ENCODE measurements around the gene SCGB1C1. TPM values are rescaled to one million over a fixed set of nuclear protein-coding genes. Genes with fewer than 3 reads are reported as not detected.
A peak's percentile ranks its signal among the peaks of the same experiment; 100 is the strongest.

SCGB1C1 gene
- total and polyA plus RNA-seq, 10 of the 15 experiments (the other 5 are each of a cell fraction or from before 2014, with no cell fraction given), result not detected

DNA sequence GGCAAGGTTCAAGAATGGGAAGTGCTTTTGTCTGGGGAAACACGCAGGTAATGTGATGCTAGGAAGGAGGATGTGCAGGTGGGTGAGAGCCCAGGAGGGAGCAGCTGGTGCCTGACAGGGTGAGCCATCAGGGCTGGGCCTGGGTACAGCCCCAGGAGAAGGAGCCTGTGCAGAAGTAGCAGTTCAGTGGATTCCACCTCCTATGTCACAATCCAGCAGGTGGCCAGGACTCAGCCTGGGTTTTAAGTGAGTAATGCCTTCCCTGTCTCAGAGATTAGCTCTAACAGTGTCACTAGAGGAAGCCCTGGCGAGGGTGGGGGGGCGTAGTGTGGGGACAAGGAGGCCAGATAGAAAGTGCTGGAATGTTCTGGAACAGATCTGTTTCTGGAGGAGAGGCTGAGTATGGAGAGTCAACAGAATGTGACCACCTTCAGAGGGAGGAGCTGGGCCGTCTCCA lies 22.7 kb downstream of the SCGB1C1 start:
- TF ChIP-seq WRNIP1 (IDR thresholded peaks at IDR 0.05; ENCODE audit: borderline replicate concordance, low read depth, low read length) (no peak), RAD21 (IDR thresholded peaks at IDR 0.05; ENCODE audit: insufficient read depth, low read depth, low read length) (no peak), POLR2A (IDR thresholded peaks at IDR 0.05; ENCODE audit: low read depth, low read length) (0 out of 2 replicates have a peak, but pooled peaks have one; percentile 46), GABPA (IDR thresholded peaks at IDR 0.05; ENCODE audit: low read depth) (no peak), CHD4 (IDR thresholded peaks at IDR 0.05) (no peak)
- ChIA-PET CTCF (no interaction called here), SMC1A (ENCODE audit: uncharacterized antibody, unreplicated experiment) (interaction anchor here (0.5 to 1.1 kb wide), 2 partner anchors 9 to 250 kb away, joined by 3 read pairs; partner anchors contain the start of genes BET1L and RIC8A), POLR2A (no interaction called here), RAD21 (ENCODE audit: unreplicated experiment) (no interaction called here)
- no peak for FAIRE-seq
- 58% methylated on average over 4 of the region's 4 CpGs for WGBS (ENCODE audit: insufficient coverage, insufficient replicate concordance, low lambda C conversion rate, missing lambda C conversion rate)
- Histone ChIP-seq H3K9me3 (replicated peaks; ENCODE audit: control insufficient read depth, insufficient read depth, low read length) (no peaks in the 10 kb centered on the region), H4K20me1 (ENCODE audit: control insufficient read depth, insufficient read depth) (no peaks in the 10 kb centered on the region), H3K27me3 (replicated peaks in 1 of 2; ENCODE audit: control insufficient read depth in 2 of 2, insufficient read depth in 2 of 2, low read length in 1 of 2) (no peaks in the 10 kb centered on the region), H3K9ac (ENCODE audit: control insufficient read depth, insufficient read depth, low read length) (no peak overlapping the region), H2AFZ (ENCODE audit: control insufficient read depth, low read depth, low read length) (no peak overlapping the region), H3K4me2 (ENCODE audit: control insufficient read depth, insufficient read depth) (no peak overlapping the region), H3K4me3 (no peak overlapping the region), H3K4me1 (ENCODE audit: control insufficient read depth, insufficient read depth, low read length) (peaks cover 3% of the 10 kb centered on the region), H3K36me3 (ENCODE audit: control insufficient read depth in 2 of 2, insufficient read depth in 2 of 2, low read length in 1 of 2) (peaks cover 23 to 29% of the 10 kb centered on the region in 2 experiments), H3K79me2 (ENCODE audit: control insufficient read depth, insufficient read depth, low read length) (peaks cover 4% of the 10 kb centered on the region), H3K27ac (ENCODE audit: control insufficient read depth, insufficient read depth) (no peak overlapping the region)
- no TSS peak for BruUV-seq (replicated peaks)
- no peak for DNase-seq (ENCODE audit: low read depth, low spot score)
- in situ Hi-C loops (cut with MboI), result no loop called here
- intact Hi-C loops (cut with micrococcal nuclease; ENCODE audit: unreplicated experiment), result no loop called here
- no peak for ATAC-seq

DNA sequence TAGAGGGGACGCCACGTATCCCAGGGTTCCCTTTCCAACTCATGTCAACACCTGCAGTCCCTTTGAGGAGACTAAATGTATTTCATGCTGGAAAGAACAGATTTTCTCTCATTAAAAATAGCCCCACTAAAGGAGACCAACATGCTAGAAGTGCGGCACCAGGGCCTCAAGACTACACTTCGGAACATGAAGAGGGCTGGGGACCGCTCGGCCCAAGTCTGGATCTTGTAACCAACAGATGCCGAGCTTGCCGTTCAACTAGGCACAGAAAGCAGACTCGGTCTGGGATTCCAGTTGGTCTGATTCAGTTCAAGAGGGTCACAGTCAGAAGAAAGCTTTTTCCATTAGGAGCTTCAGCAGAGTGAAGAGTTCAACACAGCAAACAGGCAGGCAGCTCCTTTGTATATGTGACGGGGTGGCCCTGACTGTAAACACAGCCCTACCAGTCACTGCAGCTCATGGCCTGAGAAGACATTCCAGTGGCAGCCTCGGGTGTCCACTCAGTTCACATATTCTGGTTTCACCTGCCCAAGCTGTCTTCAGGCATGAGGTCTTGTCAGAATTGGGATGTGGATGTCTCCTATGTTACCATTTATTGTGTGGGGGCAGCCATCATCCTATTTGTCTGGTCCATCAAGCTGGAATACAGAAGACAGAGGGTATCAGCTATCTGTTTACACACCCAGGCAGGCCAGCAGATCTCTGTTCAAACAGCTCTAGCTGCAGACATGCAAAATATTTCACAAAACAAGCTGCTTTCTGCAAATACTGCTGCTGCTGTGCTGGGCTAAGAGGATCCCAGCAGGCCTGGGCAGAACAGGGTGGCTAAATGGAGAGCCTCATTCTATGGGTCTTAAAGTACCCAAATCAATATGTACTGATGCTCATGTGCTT lies 23.4 kb downstream of the SCGB1C1 start:
- peaks cover 20 to 29% of the 10 kb centered on the region in 2 experiments for H3K36me3 ChIP-seq (ENCODE audit: control insufficient read depth in 2 of 2, insufficient read depth in 2 of 2, low read length in 1 of 2)
- H3K9ac ChIP-seq (ENCODE audit: control insufficient read depth, insufficient read depth, low read length), result no peak overlapping the region
- no peaks in the 10 kb centered on the region for H3K9me3 ChIP-seq (replicated peaks; ENCODE audit: control insufficient read depth, insufficient read depth, low read length)
- no peak for ATAC-seq
- WGBS (ENCODE audit: insufficient coverage, insufficient replicate concordance, low lambda C conversion rate, missing lambda C conversion rate), result 84% methylated on average over 11 of the region's 11 CpGs
- intact Hi-C loops (cut with micrococcal nuclease; ENCODE audit: unreplicated experiment) (no loop called here), in situ Hi-C loops (cut with MboI) (no loop called here)
- CTCF ChIA-PET, result interaction anchor here (0.9 to 1.4 kb wide), 2 partner anchors 8 to 19 kb away, joined by 3 to 4 read pairs; no protein-coding TSS in a partner anchor
- RAD21 ChIA-PET (ENCODE audit: unreplicated experiment), result interaction anchor here (0.6 kb wide), 1 partner anchor 530 kb away, joined by 3 read pairs; no protein-coding TSS in a partner anchor
- H2AFZ ChIP-seq (ENCODE audit: control insufficient read depth, low read depth, low read length), result no peak overlapping the region
- SMC1A ChIA-PET (ENCODE audit: uncharacterized antibody, unreplicated experiment), result interaction anchor here (0.5 to 1.5 kb wide), 5 partner anchors 9 to 250 kb away, joined by 3 read pairs; partner anchors contain the start of genes BET1L and RIC8A
- POLR2A ChIA-PET, result interaction anchor here (0.7 to 0.9 kb wide), 2 partner anchors 12 kb away, joined by 3 to 6 read pairs; no protein-coding TSS in a partner anchor
- H3K4me2 ChIP-seq (ENCODE audit: control insufficient read depth, insufficient read depth), result no peak overlapping the region
- H3K4me3 ChIP-seq, result no peak overlapping the region
- no peaks in the 10 kb centered on the region for H3K4me1 ChIP-seq (ENCODE audit: control insufficient read depth, insufficient read depth, low read length)
- H3K79me2 ChIP-seq (ENCODE audit: control insufficient read depth, insufficient read depth, low read length), result no peaks in the 10 kb centered on the region; the same call in 1 of the 2 replicates
- no peak for FAIRE-seq
- no peaks in the 10 kb centered on the region for H3K27me3 ChIP-seq (replicated peaks in 1 of 2; ENCODE audit: control insufficient read depth in 2 of 2, insufficient read depth in 2 of 2, low read length in 1 of 2)
- no peak for DNase-seq (ENCODE audit: low read depth, low spot score)
- BruUV-seq (replicated peaks), result no TSS peak
- H3K27ac ChIP-seq (ENCODE audit: control insufficient read depth, insufficient read depth), result no peak overlapping the region
- TF ChIP-seq, protein P1, sequence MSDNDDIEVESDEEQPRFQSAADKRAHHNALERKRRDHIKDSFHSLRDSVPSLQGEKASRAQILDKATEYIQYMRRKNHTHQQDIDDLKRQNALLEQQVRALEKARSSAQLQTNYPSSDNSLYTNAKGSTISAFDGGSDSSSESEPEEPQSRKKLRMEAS (IDR thresholded peaks at IDR 0.05; ENCODE audit: low read depth, low read length), result no peak
- TF ChIP-seq POLR2A (IDR thresholded peaks at IDR 0.05; ENCODE audit: low read depth, low read length), result 0 out of 2 replicates have a peak, but pooled peaks have one; percentile 39
- no peaks in the 10 kb centered on the region for H4K20me1 ChIP-seq (ENCODE audit: control insufficient read depth, insufficient read depth)
